GM12873 (cell line): Measurements from ENCODE around the gene FAM53A.

ENCODE experiments used
- TF ChIP-seq, protein P1 (sequence below): IDR thresholded peaks from 2 replicates; pipeline ENCODE4 v1.5.1; 2012; ENCODE audit warnings: low read depth, mild to moderate bottlenecking, moderate library complexity, low read length, control low read depth; ENCODE audit not compliant: insufficient read depth; ENCODE audit errors: missing control alignments

FAM53A gene

DNA sequence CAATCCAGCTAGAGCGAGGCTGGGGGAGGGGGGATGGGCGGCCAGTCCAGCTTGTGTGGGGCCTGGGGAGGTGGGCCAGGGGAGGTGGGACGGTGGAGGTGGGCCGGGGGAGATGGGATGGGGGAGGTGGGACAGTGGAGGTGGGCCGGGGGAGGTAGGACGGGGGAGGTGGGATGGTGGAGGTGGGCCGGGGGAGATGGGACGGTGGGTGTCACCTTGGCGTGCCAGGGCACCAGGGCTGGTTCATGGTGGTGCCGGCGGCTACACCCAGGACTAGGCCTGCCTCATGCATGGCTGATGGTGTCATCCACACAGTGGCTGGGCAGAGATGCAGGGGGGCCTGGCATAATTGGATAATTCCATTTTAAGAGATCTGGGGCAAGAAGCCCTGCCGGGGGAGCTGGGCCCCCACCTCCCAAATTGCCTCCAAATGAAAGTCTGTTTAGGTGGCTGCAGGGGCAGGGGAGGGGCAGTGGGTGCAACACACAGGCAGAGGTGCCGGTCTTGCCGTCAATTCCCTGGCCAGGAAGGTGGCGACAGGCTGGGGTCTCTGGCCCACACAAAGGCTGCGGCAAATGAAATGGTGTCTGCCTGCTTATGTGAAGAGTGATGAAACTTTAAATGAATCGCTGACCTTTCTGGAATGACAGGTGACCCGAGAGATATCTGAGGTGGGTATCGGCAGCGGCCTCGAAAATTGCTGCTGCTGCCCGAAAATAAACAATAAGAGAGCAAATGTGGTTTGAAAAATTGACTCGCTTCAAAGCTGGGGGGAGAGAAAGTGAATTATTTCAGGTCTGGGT lies 82.1 kb downstream of the FAM53A start:
- TF ChIP-seq, protein P1, sequence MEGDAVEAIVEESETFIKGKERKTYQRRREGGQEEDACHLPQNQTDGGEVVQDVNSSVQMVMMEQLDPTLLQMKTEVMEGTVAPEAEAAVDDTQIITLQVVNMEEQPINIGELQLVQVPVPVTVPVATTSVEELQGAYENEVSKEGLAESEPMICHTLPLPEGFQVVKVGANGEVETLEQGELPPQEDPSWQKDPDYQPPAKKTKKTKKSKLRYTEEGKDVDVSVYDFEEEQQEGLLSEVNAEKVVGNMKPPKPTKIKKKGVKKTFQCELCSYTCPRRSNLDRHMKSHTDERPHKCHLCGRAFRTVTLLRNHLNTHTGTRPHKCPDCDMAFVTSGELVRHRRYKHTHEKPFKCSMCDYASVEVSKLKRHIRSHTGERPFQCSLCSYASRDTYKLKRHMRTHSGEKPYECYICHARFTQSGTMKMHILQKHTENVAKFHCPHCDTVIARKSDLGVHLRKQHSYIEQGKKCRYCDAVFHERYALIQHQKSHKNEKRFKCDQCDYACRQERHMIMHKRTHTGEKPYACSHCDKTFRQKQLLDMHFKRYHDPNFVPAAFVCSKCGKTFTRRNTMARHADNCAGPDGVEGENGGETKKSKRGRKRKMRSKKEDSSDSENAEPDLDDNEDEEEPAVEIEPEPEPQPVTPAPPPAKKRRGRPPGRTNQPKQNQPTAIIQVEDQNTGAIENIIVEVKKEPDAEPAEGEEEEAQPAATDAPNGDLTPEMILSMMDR: no peak

- TF ChIP-seq, protein P1: no peak
Measured at GRCh38 chr4:1601533-1601835, 82.6 kb downstream of the FAM53A start.

DNA sequence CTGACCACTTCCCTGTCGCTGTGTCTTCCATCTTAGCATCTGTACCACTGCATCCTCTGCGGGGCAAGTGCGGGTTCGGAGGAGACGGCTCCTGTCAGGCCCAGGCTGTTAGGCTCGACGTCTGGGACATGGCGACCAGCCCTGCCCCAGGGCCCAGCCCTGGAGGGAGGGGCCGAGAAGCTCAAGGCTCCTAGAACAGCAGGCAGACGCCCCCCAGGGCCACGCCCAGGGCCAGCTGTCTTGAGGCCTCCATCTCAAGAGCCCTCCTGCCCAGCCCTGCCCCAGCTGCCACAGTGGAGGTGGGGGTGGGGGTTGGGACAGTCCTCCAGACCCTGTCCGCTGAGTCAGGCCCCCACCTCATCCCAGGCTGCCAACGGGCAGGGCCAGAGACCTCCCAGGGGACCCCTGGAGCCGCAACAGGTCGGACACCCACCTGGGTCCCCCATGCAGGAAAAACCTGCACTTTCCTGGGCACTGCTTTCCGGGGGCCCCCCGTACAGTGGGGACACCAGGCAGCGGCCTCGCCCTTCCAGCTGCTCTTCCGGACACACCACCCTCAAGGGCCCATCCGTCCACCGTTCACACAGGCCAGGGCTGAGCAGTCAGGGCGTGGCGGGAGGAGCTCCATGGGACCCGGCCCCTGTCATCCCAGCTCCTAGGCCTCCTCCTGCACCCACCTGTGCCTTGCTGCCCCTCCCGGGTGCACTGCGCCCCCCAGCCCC lies 83.1 kb downstream of the FAM53A start:
- TF ChIP-seq, protein P1: no peak

DNA sequence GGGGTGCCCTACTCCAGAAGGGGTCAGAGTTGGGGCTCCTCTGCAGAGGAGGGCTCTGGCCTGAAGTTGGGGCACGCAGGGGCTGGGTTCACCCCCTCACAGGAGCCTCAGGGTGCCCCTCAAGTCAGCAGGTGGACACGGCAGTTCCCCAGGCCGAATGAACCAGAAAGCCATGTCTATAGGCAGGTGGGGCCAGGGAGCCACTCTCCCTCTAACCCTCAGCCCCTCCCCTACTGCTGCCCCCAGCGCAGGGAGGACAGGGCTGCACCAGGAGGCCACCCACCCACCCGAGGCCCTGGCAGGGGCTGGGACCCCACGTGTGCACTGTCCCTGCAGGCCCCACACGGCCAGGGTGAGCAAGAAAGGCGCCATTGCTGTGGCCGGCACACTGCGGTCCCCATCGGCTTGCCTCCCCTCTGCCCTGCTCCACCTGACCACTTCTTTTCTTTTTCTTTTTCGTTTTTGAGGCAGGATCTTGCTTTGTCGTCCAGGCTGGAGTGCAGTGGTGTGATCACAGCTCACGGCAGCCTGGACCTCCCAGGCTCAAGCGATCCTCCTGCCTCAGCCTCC lies 83.8 kb downstream of the FAM53A start:
- TF ChIP-seq, protein P1: no peak

DNA sequence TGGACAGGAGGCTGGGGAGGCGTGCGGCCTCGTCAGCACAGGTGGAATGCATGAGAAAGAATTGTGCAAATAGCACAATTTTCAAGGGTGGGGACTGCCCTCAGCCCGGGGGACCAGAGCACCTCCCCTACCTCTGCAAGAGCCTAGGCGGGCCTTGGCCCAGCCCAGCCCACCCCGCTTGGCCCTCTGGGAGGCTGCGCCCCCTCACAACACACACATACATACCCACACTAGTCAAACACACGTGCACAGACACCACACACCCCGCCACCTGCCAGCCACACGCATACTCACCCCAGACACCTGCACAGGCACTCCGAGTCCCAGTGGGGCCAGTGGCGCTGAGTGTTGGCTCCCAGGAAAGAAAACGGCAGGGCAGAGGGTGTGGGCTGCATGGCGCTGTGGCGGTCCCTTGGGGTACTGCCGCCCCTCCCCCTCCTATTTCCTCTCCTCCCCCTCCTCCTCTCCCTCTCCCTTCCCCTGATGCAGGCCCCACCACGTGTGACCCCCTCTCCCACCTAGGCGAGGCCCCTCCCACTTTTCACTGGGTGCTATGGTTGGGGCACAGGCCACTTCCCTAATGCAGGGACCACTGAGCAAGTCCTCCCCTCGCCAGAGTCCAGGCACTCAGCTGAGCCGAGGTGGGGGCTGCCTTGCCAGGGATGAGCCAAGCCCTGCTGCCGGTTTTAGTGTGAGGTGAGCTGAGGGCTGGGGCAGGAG lies 84.5 kb downstream of the FAM53A start:
- TF ChIP-seq, protein P1: no peak

GRCh38 chr4:1599026-1599481 lies 85.1 kb downstream of the FAM53A start:
- TF ChIP-seq, protein P1: no peak
